Lower leg skin (tissue), 4 donors: ENCODE measurements around the gene OR10P1. TPM values are rescaled to one million over a fixed set of nuclear protein-coding genes. Genes with fewer than 3 reads are reported as not detected.

Experiments
- DNase-seq, 2 donors: peaks; one replicate each; pipeline ENCODE4 v3.0.0-alpha.2; 2019; ENCODE audit warnings: low spot score in 2 of 2
- H3K4me3 ChIP-seq: fragments of 200-600 bp; sonication (generic); 2 replicates; pipeline ENCODE4 v1.5.1; 2017; ENCODE audit warnings: mild to moderate bottlenecking, low read depth; ENCODE audit not compliant: poor library complexity, severe bottlenecking
- POLR2A ChIP-seq, 2 donors: fragments of 450-650 bp; IDR thresholded peaks; one replicate each; pipeline ENCODE4 v1.6.1; 2016 to 2017; ENCODE audit warnings: antibody characterized with exemption in 2 of 2, mild to moderate bottlenecking in 1 of 2, moderate library complexity in 1 of 2
- WGBS, 2 donors: methylation state at CpG; one replicate each; pipeline ENCODE4 v1.1.5; 2018; 5-methylcytosine and 5-hydroxymethylcytosine counted together
- intact Hi-C: fragments of 100-400 bp; cut with DNase I; formaldehyde crosslinking; loops from one replicate; pipeline ENCODE4 v1.15.0; 2023; ENCODE audit warnings: low total_unique reads
- total RNA-seq, 4 donors: library from RNA; depleted of rRNA; stranded (reverse); fragments of >200 nt; gene quantifications; one replicate each; pipeline ENCODE4 v1.1.0, GENCODE V29; 2016
- TF ChIP-seq, protein P1 (sequence below), 3 donors: fragments of 450-650 bp; IDR thresholded peaks; one replicate each; pipeline ENCODE4 v1.5.1; 2016; ENCODE audit warnings: antibody characterized with exemption in 3 of 3, mild to moderate bottlenecking in 3 of 3, moderate library complexity in 2 of 3

The OR10P1 gene
- total RNA-seq, 4 donors from 2014 or later, result not detected

DNA sequence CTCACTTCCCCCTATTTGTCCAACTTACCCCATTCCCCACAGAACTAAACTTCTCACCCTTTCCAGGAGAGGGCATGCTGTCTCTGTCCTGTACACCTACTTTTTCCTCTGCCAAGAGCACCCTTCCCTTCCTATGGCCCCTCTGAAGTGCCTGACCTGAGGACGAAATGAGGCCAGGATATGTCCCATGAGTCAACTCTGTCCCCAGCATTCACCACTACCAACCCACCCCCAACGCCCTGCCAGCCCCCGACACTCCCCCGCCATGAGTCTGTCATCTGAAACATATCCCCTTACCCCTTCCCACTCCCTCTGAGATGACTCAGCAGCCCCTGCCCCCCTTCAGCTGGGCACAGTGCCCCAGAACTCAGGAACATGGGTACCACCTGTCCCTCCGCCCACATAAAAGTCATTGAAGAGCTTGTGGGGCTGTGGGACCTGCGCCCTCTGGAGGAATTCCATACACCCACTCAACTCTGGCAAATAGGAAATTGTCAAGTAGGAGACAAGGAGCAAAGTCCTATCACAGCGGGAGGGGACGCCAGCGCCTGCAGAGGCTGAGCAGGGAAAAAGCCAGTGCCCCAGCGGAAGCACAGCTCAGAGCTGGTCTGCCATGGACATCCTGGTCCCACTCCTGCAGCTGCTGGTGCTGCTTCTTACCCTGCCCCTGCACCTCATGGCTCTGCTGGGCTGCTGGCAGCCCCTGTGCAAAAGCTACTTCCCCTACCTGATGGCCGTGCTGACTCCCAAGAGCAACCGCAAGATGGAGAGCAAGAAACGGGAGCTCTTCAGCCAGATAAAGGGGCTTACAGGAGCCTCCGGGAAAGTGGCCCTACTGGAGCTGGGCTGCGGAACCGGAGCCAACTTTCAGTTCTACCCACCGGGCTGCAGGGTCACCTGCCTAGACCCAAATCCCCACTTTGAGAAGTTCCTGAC is 44.7 kb downstream of the OR10P1 start:
- DNase-seq, result peak in 1 of 2 donors; percentile 84
- no peak overlapping the region for H3K4me3 ChIP-seq
- WGBS, 2 donors, result 19 to 23% methylated on average over 16 to 17 of the region's 17 CpGs
- TF ChIP-seq, protein P1, sequence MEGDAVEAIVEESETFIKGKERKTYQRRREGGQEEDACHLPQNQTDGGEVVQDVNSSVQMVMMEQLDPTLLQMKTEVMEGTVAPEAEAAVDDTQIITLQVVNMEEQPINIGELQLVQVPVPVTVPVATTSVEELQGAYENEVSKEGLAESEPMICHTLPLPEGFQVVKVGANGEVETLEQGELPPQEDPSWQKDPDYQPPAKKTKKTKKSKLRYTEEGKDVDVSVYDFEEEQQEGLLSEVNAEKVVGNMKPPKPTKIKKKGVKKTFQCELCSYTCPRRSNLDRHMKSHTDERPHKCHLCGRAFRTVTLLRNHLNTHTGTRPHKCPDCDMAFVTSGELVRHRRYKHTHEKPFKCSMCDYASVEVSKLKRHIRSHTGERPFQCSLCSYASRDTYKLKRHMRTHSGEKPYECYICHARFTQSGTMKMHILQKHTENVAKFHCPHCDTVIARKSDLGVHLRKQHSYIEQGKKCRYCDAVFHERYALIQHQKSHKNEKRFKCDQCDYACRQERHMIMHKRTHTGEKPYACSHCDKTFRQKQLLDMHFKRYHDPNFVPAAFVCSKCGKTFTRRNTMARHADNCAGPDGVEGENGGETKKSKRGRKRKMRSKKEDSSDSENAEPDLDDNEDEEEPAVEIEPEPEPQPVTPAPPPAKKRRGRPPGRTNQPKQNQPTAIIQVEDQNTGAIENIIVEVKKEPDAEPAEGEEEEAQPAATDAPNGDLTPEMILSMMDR (IDR thresholded peaks at IDR 0.05), result no peak
- intact Hi-C loops, result no loop called here

DNA sequence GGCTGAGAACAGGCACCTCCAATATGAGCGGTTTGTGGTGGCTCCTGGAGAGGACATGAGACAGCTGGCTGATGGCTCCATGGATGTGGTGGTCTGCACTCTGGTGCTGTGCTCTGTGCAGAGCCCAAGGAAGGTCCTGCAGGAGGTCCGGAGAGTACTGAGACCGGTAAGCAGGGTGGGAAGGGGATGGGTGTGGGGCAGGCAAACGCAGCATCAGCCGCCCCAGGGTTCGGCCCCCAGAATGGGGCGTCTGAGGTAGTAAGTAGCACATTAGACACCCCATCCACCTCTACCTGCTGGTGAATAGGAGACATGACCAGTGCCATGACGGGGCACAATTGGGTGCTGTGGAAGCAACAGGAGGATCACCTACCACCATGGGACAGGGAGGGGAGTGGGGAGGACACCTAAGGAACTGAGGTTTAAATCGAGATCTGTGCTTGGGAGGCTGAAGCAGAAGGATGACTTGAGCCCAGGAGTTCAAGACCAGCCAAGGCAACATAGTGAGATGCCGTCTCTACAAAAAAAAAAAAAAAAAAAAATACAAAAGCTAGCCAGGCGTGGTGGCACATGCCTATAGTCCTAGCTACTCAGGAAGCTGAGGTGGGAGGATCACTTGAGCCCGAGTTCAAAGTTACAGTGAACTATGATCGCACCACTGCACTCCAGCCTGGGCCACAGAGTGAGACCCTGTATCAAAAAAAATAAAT is 45.5 kb downstream of the OR10P1 start:
- 83 to 87% methylated on average over 13 of the region's 13 CpGs for WGBS, 2 donors
- TF ChIP-seq, protein P1 (IDR thresholded peaks at IDR 0.05), result no peak
- no peak for TF ChIP-seq POLR2A (IDR thresholded peaks at IDR 0.05)
- intact Hi-C loops, result no loop called here
- peak in 1 of 2 donors; percentile 67 for DNase-seq
- no peak overlapping the region for H3K4me3 ChIP-seq

DNA sequence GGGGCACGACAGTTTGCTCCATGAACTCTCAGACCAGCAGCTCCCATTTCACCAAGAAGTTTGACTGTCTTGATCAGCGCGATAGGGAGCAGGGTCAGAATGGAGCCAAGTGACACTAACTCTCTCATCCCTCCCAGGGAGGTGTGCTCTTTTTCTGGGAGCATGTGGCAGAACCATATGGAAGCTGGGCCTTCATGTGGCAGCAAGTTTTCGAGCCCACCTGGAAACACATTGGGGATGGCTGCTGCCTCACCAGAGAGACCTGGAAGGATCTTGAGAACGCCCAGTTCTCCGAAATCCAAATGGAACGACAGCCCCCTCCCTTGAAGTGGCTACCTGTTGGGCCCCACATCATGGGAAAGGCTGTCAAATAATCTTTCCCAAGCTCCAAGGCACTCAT is 47.0 kb downstream of the OR10P1 start:
- no peak overlapping the region for H3K4me3 ChIP-seq
- intact Hi-C loops, result no loop called here
- TF ChIP-seq, protein P1 (IDR thresholded peaks at IDR 0.05), result no peak
- no peak for TF ChIP-seq POLR2A (IDR thresholded peaks at IDR 0.05)
- WGBS, 2 donors, result 84 to 90% methylated on average over 7 of the region's 7 CpGs
- peak in 1 of 2 donors; percentile 45 for DNase-seq

DNA sequence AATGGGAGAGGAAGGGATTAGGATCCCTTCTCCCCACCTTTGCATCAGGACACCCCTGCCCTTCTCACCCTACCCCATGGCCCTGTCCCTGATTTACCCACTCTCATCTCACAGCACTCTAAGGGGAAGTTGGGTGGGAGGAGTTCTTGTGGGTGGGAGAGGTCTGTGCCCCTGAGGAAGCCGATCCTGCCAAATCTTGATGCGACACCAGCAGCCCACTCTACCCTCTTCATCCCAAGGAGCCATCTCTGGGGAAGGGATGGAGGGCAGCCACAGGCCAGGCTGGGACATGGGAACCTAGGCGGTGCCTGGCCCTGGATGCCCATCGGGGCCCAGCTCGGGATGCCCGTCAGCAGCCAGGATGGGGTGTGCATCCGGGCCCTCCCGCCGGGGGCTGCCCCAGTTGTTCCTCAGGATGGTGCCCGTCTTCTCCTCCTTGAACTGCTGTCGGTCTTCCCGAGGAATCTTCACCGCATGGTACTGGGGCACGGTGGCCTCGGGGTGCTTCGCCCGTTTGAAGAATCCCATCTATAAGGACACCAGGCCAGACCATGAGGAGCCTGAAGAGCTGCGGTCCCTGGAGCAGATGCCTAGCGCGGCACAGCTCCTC is 48.2 kb downstream of the OR10P1 start:
- intact Hi-C loops, result no loop called here
- DNase-seq, result peak in 1 of 2 donors; percentile 78

DNA sequence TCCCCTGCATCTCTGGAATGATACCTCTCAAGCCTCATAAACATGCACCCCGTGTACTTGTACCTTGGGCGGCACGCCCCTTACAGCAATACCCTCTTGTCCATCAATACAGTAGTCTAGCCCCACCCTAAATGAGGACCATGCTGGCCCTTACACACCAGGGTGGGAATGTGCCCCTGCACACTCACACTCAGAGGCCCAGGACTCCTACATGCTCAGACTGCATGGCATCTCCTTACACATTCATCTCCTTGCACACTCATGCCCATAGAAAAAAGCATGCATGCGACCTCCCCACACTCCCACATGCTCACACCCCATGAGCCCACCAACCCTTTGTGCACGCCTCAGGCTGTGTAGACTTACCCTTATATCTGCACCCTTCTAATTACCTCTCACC is 49.0 kb downstream of the OR10P1 start:
- H3K4me3 ChIP-seq, result no peak overlapping the region
- DNase-seq, result peak in 1 of 2 donors; percentile 37
- TF ChIP-seq POLR2A (IDR thresholded peaks at IDR 0.05), result no peak
- TF ChIP-seq, protein P1 (IDR thresholded peaks at IDR 0.05), result no peak
- WGBS, 2 donors, result 92 to 93% methylated on average over 5 of the region's 5 CpGs
- intact Hi-C loops, result no loop called here

More for the DNA sequence above, 48.2 kb downstream of the OR10P1 start:
- TF ChIP-seq, protein P1 (IDR thresholded peaks at IDR 0.05), result no peak
- TF ChIP-seq POLR2A (IDR thresholded peaks at IDR 0.05), result no peak
- no peak overlapping the region for H3K4me3 ChIP-seq
- WGBS, 2 donors, result 92 to 93% methylated on average over 20 of the region's 20 CpGs
